Fibroblast of the conjunctiva (primary cell): ENCODE data around the gene LPXN.

ENCODE experiments used
- DNase-seq: peaks from one replicate; pipeline ENCODE4 v3.0.0-alpha.2; 2010; ENCODE audit warnings: low read depth

LPXN gene

DNA sequence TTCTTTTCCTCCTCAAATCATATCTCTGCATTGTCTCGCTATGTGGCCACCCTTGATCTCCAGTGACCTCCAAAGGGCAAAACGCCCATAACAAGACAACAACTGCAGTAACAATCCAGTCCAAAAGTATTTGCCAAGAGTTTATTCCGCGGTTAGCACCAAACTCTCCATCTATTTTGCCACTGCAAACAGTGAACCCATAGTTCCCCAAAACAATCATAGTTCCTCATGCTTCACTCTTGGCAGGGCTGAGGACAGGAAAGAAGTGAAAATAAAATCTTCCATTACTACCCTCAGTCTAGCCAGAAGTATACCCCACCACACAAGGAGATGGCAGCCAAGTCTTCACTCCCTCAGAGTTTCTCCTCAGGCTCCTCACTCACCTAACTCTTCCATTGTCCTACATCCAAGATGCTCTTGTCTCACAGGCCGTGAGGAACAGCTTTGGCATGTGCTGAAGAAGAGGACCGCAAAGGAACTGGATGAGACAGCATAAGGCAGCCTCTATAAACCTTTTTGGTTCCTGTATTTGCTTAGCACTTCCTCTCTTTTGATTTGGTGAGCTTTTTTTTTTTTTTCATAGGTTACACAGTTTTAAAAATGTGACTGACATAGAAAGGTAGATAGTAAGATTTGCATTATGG, at the start of gene LPXN:
Gene LPXN (minus strand): TSS at position 480 of the 644 bp plus-strand sequence. CDS start 84 bp downstream, at position 396.
- no peak for DNase-seq

DNA sequence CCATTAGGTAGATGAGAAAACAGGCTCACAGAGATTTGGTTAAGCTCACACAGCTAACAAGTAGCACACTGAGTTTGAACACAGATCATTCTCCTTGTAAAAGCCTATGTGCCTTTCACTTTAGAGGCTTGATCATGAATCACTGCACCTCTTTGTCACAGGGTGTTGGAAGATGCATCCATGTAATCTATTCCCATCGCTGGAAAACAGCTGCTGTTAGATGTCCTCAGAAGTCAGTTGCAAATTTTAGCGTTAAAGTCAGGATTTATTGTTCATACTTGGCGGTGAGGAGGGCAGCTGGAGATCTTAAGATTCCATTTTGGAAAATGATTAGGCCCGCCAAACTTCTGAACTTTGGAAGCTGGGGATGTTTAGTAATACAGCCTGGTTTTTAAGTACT, 49.4 kb upstream of the LPXN start:
- no peak for DNase-seq

DNA sequence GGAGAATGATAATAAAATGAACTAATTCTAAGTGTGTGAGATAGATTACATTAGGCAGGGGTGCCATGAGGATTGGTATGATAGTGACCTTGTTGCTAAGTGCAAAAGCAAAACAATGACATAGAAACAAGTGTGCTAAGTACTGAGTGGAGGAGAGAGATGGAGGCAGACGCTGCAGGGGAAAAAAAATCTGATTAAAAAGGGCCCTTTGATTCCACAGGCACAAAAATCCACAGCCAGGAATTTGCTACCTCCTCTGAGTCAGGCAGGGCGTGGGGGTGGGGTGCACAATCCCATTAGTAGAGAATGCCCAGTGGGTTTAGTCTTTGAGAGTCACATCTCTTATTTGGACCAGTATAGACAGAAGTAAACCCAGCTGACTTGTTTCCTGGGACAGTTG, 46.7 kb upstream of the LPXN start, which contains the start of gene CNTF:
Gene CNTF (plus strand): TSS at position 322 of the 400 bp plus-strand sequence. CDS start 88 bp downstream, outside the sequence.
- DNase-seq = peak; percentile 28

DNA sequence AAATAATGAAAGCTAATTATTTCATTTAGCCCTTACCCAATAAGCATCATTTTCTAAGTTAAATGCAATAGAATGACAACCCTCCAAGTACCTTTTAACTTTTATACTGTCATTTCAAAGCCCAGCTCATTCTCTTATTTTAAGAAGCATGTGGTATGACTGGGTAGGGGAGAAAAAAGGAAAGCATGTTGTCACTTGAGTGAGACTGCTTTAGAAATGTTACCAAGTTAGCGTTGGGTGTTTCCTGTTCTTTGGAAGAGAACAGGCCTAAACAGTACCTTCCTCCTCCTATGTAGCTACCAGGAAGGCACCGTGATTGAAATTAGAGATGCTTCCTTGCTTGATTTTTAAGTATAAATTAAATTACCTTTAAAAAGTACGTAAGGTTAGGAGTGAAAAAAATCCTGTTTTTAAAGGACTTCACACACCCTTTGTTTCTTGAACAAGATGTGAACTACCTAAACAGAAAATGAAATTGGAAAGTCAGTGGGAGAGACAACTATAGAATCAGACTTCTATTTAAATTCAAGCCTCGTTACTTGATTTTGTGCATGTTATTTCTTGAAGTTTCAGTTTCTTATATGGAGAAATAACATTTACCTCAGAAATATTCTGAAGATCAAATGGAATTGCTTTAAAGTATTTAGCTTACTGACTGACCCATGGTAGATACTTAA, 46.1 kb upstream of the LPXN start:
- no peak for DNase-seq

DNA sequence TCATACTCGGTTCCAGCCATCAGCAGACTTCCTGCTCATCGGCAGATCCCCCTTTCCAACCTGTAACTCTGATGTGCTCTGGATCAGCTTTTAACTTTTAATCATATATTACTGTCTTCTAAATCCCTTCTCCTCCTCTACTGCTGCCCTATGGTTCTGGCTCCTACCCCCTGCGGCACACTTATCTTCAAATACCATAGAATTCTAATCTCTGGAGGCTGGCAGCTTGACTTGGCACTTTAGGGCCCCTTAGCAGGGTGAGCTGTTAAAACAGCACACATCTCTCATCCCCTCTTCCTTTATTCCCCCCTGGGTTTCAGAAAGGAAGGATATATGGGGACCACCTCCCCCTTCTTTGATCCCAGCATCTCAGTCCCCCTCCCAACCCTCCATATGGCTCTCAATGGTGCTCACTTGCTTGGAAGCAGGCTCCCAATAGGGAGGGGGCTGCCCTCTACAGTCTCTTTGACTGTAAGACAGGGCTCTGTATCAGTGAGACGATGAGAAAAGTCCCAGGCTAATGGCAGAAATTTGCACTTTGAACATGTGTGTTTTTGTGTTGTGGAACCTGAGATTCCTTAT, 42.4 kb upstream of the LPXN start:
- DNase-seq = no peak

DNA sequence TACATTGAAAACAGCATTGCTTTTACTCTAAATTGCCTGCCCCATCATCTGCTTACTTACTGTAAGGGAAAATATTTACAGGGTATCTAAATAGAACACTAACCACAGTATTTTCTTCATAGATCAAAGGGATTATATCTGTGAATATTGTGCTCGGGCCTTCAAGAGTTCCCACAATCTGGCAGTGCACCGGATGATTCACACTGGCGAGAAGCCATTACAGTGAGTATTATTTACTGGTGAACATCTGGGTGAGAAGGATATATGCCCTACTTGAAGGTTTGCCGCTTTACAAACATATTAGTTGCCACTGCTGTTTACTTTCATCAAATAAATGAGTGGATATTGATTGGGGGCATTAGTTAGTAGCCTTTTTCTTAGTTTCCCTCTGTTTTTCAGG, 40.9 kb upstream of the LPXN start:
- DNase-seq = peak; percentile 69

DNA sequence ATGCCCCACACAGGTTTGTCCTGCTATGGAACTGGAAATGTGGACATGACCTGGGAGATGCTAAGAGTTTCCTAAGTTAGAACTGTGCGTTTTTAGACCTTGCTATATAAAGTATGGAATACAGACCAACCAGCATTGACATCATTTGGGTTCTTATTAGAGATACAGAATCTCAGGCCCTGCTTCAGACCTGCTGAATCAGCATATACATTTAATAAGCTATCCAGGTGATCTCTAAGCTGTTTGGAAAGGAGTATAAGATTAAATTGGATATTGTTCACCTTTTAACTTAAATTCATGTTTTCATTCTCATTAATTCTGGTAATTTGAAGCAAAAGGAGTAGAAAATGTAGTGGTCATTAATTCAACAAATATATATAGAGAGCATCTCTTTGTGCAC, 39.9 kb upstream of the LPXN start:
- no peak for DNase-seq

DNA sequence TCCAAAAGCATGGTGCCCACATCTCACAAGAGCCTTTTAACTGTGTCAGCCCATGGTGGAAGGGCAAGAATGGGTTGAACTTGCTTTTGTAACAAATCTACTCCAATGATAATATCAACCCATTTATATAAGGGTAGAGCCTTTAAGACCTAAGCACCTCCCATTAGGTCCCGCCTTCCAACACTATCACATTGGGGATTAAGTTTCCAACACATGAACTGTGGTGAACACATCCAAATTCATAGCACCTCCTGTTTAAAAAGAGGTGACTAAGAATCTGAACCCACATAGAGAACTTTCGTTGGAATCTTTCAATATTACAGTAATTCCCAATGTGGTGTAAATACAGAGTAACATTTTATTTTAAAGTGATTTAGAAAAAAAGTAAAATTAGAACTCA, 37.6 kb upstream of the LPXN start:
- DNase-seq = no peak

DNA sequence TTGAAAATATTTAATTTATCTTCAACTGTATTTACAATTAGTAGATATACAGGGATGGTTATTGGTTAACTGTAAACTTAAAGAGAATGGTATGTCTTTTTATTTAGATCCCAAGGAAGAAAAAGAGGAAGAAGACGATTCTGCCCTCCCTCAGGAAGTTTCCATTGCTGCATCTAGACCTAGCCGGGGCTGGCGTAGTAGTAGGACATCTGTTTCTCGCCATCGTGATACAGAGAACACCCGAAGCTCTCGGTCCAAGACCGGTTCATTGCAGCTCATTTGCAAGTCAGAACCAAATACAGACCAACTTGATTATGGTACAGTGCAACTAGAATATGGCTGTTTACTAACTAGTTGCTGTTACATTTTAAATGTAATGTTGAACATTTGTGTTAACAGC, 34.1 kb upstream of the LPXN start:
- no peak for DNase-seq

DNA sequence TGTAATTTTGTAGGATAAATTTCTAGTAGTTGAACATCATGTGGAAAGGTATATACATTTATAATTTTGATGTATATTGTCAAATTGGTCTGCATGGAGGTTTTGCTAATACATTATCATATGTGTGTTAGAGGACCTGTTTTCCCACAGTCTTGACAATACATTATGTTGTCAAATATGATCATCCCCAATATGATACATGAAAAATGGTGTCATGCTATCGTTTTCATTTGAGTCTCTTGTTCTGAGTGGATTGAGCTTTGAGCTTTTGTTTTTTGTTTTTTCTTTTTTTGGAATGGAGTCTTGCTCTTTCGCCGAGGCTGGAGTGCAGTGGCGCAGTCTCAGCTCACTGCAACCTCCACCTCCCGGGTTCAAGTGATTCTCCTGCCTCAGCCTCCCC, 32.7 kb upstream of the LPXN start:
- no peak for DNase-seq

DNA sequence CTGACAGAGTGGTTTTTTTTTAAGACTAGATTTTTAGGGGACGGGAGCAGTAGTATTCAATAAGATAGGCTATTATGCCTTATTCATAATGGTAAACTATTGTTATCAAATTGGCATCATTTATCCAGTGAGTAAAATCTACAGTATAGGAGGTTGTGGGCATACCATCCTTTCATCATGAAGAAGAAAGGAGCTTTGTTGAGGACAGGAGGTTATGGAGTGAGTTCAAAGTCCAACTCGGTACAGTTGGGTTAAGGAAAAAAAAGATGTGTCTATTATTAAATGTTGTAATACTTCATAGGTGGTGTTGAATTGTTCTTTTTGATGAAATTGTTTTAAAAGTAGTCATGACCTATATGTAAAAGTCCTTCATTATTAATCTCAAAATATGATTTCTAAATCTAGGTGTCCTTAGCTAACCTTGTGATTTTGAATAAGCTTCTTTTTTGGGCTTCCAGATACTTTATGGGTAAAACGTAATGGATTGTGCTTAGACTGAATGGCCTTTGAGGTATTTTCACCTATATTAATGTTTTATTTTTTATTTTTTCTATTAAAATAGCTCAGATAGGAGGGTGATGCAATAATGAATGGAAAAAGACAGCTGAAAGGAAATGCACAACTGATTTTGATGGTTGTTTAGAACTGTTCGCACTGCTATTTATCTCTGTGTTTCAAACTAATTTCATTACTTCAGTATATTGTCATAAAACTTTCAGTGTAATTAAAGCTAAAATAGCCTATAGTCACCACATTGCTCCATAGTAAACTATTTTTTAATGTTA, 31.5 kb upstream of the LPXN start:
- DNase-seq = no peak

DNA sequence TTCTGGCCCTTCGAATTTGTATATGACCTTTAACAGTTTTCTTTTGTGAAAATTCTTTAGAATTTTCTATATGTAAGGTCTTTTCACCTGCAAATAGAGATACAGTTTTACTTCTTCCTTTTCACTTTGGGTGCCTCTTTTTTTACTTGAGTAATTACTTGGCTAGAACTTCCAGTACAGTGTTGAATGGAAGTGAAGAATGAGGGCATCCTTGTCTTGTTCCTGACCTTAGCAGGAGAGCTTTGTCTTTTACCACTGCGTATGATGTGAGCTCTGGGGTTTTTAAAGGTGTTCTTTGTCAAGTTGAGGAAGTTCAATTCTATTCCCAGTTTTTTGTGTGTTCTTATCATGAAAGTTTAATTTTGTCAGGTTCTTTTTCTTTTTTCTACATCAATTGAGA, 24.9 kb upstream of the LPXN start:
- no peak for DNase-seq

DNA sequence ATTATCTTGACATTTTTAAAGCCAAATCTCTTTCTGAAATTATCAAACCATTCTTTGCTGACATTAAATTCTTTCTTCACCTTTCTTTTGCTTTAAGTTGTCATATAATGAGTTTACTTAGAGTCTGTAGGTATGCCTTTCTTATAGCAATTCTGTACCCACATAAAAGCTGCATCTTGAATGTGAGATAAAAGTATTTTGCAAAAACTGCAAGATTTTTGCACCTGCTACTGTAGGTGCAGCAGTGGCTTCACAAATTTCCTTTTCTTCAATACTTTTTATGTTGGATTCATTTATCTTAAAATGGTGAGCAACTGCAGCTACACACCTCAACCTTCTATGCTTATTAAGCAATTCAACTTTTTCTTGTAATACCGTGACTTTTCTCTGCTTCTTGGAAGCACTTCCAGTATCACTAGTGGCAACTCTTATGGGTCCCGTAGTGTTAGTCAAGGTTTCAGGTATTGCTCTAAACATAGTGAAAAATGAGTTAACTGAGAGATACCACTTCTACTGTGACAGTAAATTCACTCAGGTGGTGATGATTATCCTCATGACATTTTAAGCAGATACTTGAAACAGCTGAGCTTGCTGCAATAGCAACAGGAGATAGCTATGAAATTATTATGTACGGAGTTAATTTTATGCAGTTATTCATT, 22.0 kb upstream of the LPXN start:
- no peak for DNase-seq

DNA sequence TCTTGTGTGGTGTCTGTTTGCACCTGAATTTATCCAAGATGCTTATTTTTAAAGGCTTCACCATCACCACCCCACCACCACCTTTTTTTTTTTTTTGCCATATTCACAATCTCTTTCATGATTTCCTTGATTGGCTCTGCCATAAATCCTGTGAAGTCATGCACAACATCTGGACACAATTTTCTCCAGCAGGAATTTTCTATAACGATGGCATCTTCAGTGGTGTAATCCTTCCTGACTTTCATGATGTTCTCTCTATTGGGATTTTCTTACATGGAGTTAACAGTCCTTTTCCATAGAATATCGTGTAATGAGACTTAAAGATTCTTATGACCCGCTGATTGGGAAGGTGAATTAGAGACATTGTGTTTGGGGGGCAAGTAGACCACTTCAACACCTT, 21.0 kb upstream of the LPXN start:
- no peak for DNase-seq

DNA sequence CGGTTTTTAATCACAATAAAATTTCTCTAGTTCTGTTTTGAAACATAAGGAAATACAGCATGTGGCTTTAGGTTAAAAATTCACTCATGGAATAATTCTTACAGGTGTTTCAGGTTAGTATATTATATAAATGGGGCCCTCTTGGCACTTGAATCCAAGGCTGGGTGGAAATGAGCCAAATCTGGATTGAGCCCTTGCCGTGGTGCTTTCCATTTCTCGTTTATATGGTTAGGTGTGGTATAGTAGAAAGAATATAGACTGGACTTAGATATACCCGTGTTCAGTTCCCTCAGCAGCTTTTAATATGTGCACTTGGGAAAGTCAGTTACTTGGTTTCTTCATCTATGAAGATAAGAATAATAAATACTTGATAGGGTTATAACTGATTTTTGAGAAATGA, 19.2 kb upstream of the LPXN start:
- no peak for DNase-seq

DNA sequence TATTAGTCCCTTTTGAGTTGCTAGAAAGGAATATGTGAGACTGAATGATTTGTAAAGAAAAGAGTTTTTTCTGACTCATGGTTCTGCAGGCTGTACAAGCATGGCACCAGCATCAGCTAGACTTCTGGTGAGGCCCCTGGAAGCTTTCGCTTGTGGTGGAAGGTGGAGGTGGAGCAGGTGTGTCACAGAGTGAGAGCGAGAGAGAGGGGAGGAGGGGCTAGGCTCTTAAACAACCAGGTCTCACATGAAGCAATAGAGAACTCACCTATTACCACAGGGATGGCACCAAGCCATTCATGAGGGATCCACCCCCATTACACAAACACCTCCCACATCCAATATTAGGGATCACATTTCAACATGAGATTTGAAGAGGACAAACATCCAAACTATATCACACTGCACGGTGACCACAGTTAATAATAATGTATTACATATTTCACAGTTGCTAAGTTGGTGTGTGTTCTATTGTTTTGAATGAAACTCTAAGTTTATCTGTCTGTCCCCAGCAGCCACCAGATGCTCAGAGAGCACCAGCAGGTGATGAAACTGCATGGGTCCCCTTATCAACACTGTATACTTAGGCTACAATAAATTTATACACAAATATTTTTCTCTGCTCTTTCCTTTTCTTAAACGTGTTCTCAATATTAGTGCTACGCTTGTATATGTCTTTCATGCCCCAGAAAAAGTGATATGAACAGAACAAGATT, 17.3 kb upstream of the LPXN start:
- no peak for DNase-seq

DNA sequence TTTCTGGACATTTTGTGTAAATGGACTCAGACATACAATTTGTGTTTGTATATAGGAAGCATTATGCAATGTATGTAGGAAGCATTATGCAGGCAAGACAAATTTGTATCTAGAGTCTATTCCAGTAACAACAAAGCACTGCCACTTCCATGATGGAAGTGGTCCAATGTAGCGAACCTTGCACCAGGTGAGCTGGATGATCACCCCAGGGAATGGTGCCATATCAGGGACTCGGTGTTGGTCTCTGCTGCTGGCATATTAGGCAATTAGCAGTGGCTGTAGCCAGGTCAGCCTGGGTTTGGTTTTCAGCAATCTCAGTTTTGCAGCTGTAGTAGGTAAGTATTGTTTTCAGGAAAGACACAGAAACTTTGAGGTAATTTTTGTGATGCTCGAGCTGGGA, 16.0 kb upstream of the LPXN start:
- no peak for DNase-seq

DNA sequence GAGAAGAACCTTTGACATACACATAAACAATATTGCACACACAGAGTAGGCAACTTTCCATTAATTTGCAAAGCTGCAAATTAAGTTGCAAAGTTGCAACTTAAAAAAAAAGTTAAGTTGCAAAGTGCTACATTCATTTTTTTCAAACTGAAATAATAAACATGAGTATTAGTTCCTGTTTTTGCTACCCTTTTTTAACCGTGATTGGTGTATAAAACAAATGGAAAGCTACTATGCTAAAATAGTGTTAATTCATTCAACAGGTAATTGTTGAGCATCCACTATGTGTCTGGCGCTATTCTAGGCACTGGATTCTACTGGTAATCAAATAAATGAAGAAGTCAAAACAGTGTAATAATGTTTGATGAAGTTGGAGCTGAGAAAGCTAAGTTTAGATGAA, 11.3 kb upstream of the LPXN start:
- DNase-seq = no peak

DNA sequence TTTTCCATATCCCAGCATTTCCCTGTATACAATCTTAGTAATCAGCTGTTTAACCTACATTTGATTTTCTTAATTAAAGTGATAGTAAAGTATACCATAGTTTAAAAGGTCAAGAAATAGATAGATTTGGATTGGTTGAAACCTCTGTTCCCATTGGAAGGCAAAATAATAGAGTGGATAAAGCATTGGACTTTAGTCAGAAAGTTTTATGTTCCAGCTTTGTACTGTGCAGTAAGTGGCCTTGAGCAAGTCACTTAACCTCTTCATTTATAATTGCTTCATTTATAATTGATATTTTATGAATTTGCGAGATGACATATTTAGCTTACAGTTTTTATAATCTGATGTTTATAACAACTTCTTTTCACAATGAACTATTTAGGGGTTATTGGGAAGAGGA, 6.8 kb upstream of the LPXN start:
- DNase-seq = no peak

DNA sequence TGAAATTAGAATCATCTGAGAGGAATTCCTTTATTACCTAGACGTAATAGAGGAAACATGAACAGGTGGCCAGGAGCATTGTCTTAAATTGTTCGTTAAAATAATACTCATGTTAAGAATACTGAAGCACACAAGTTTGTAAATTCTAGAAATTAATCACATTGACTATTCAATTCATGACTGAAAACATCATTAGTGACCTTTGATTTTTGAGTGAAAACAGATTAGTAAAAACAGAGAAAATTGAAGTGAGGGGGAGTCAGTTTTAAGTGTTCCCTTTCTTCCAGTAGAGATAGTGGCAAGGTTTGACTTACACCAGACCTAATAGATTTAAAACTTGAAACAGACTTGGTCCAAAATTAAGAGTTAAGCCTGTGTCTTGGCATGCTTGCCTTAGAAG, 4.7 kb upstream of the LPXN start:
- DNase-seq = no peak
